CD14-positive monocyte (primary cell): ENCODE data around the gene LENG1. TPM values are rescaled to one million over a fixed set of nuclear protein-coding genes. Genes with fewer than 3 reads are reported as not detected.

Experiments used
- DNase-seq, 3 donors: peaks; one replicate each; pipeline ENCODE4 v3.0.0-alpha.2; 2011 to 2022
- H2AFZ ChIP-seq: 2 replicates; pipeline ENCODE4 v1.6.0; 2012; ENCODE audit warnings: mild to moderate bottlenecking, low read depth, low read length, inconsistent platforms; ENCODE audit not compliant: insufficient read depth, poor library complexity, severe bottlenecking
- H3K27ac ChIP-seq, 2 donors: 1 replicate in 1 of 2; 2 replicates in 1 of 2; pipeline ENCODE4 v1.5.1; 2012 to 2013; ENCODE audit warnings: low read length in 2 of 2, control low read depth in 1 of 2, inconsistent platforms in 1 of 2, low read depth in 1 of 2, mild to moderate bottlenecking in 1 of 2
- H3K27me3 ChIP-seq, 2 donors: one replicate each; pipeline versions ENCODE4 v1.6.0 to v1.6.1; 2011 to 2013; ENCODE audit warnings: low read length in 2 of 2; ENCODE audit not compliant: control insufficient read depth in 2 of 2, insufficient read depth in 2 of 2
- H3K36me3 ChIP-seq, 2 donors: replicated peaks in 1 of 2; 1 replicate in 1 of 2; 2 replicates in 1 of 2; pipeline versions ENCODE4 v1.5.1 to v1.6.1; 2012 to 2013; ENCODE audit warnings: low read length in 2 of 2, control low read depth in 1 of 2, inconsistent platforms in 1 of 2, mild to moderate bottlenecking in 1 of 2; ENCODE audit not compliant: insufficient read depth in 2 of 2, control insufficient read depth in 1 of 2
- H3K4me1 ChIP-seq, 2 donors: 1 replicate in 1 of 2; 2 replicates in 1 of 2; pipeline versions ENCODE4 v1.5.1 to v1.6.1; 2012 to 2013; ENCODE audit warnings: low read length in 2 of 2, control low read depth in 1 of 2, inconsistent platforms in 1 of 2, mild to moderate bottlenecking in 1 of 2, moderate library complexity in 1 of 2; ENCODE audit not compliant: insufficient read depth in 2 of 2, control insufficient read depth in 1 of 2
- H3K4me2 ChIP-seq: replicated peaks from 2 replicates; pipeline ENCODE3; 2012; ENCODE audit warnings: low read length, moderate library complexity, mild to moderate bottlenecking; ENCODE audit not compliant: poor library complexity, severe bottlenecking; ENCODE audit errors: extremely low read depth
- H3K4me3 ChIP-seq, 3 experiments: fragments of 200-600 bp in 1 of 3; sonication (generic) in 1 of 3; replicated peaks in 1 of 3; 1 replicate in 2 of 3; 2 replicates in 1 of 3; pipeline ENCODE4 v1.5.1; 2011 to 2013; ENCODE audit warnings: low read length in 3 of 3, mild to moderate bottlenecking in 3 of 3, control low read depth in 2 of 3, low read depth in 2 of 3, inconsistent platforms in 1 of 3, moderate library complexity in 1 of 3
- H3K79me2 ChIP-seq: 2 replicates; pipeline ENCODE4 v1.6.0; 2012; ENCODE audit warnings: mild to moderate bottlenecking, control low read depth, inconsistent platforms, low read length, moderate library complexity; ENCODE audit not compliant: insufficient read depth
- H3K9ac ChIP-seq: 2 replicates; pipeline ENCODE4 v1.6.0; 2017; ENCODE audit warnings: low read length, mild to moderate bottlenecking; ENCODE audit not compliant: insufficient read depth, poor library complexity, severe bottlenecking
- H3K9me3 ChIP-seq, 2 donors: replicated peaks in 1 of 2; 1 replicate in 1 of 2; 2 replicates in 1 of 2; pipeline versions ENCODE4 v1.5.1 to v1.6.1; 2012 to 2013; ENCODE audit warnings: low read length in 2 of 2, control low read depth in 1 of 2; ENCODE audit not compliant: control insufficient read depth in 1 of 2, insufficient read depth in 1 of 2
- H4K20me1 ChIP-seq: 2 replicates; pipeline ENCODE4 v1.6.0; 2012; ENCODE audit warnings: mild to moderate bottlenecking, low read length, control low read depth, moderate library complexity; ENCODE audit not compliant: insufficient read depth
- H3K27ac Mint-ChIP-seq, 7 donors: one replicate each; pipeline ENCODE4 v1.8.0; 2020; ENCODE audit warnings: mild to moderate bottlenecking in 7 of 7, mixed read lengths in 7 of 7, moderate library complexity in 6 of 7, inconsistent platforms in 2 of 7
- H3K27me3 Mint-ChIP-seq, 3 donors: one replicate each; pipeline ENCODE4 v1.8.0; 2021 to 2022; ENCODE audit warnings: low read depth in 3 of 3, mild to moderate bottlenecking in 3 of 3, mixed read lengths in 3 of 3, moderate library complexity in 3 of 3, inconsistent platforms in 1 of 3
- H3K36me3 Mint-ChIP-seq, 2 donors: one replicate each; pipeline ENCODE4 v1.8.0; 2020; ENCODE audit warnings: mixed read lengths in 2 of 2, inconsistent platforms in 1 of 2, mild to moderate bottlenecking in 1 of 2
- H3K4me1 Mint-ChIP-seq: one replicate; pipeline ENCODE4 v1.8.0; 2020; ENCODE audit warnings: mild to moderate bottlenecking, mixed read lengths
- H3K4me3 Mint-ChIP-seq, 2 donors: one replicate each; pipeline ENCODE4 v1.8.0; 2020; ENCODE audit warnings: mild to moderate bottlenecking in 2 of 2, mixed read lengths in 2 of 2, moderate library complexity in 1 of 2
- H3K9me3 Mint-ChIP-seq, 7 donors: one replicate each; pipeline ENCODE4 v1.8.0; 2020 to 2022; ENCODE audit warnings: mixed read lengths in 7 of 7, mild to moderate bottlenecking in 6 of 7, moderate library complexity in 6 of 7, inconsistent platforms in 2 of 7
- WGBS: methylation state at CpG from one replicate; pipeline ENCODE4 v1.1.5; 2013; ENCODE audit warnings: missing lambda C conversion rate; ENCODE audit not compliant: insufficient coverage; 5-methylcytosine and 5-hydroxymethylcytosine counted together
- intact Hi-C, 2 donors: fragments of 100-400 bp; cut with micrococcal nuclease; formaldehyde crosslinking; loops; one replicate each; pipeline versions ENCODE4 v1.15.0 to v1.15.1; 2023
- polyA plus RNA-seq, 3 donors: library from polyadenylated mRNA; depleted of rRNA in 1 of 3; unstranded in 2 of 3; stranded (reverse) in 1 of 3; fragments of 300-500 nt in 2 of 3; fragments of >200 nt in 1 of 3; fragmentation: Illumina TruSeq in 2 of 3; gene quantifications; 1 replicate in 2 of 3; 2 replicates in 1 of 3; pipeline ENCODE4 v1.2.3, GENCODE V29; 2012 to 2021
- TF ChIP-seq, protein P1 (sequence below): fragments of 200-600 bp; IDR thresholded peaks from one replicate; pipeline ENCODE4 v1.8.0; 2022; ENCODE audit warnings: antibody characterized with exemption, mild to moderate bottlenecking

LENG1 gene
- polyA plus RNA-seq, 3 donors: 3.4 to 5.4 (median 4.2) TPM

DNA sequence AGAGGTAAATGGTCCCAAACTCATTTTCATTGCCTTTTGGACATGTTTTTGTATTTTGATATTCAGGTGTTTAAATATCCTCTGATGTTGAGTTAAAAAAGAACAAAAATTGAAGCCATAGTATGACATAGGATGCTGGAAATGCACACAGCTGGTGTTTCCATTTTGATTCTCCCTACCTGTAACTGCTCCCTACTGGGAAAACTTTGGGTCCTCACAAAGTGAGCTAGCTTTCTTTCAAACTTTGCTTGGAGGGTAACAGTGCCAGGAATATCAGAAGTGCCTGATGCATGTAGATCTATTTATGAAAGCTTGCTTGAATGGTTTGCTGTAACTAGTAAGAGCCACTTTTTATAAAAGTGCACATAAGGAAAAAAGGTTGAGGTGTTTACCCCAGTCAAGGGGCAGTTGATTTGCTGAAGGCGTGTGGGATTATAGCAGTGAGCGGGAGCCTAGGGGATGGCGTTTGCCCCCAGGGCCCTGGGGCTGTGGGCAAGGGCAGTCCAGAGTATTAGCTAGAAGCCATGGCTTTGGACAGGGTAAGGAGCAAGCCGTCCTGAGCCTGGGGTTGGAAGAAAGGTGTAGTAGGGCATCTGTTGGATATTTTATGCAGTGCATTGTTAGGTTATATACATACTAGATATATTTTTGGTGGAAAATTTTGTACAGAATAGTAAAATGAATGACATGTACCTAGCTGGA is 45.4 kb upstream of the LENG1 start:
- Mint-ChIP-seq H3K36me3 (peaks cover 75 to 78% of the 10 kb centered on the region in 2 donors), H3K4me1 (peaks cover 76% of the 10 kb centered on the region), H3K27me3 (peaks cover 0 to 5% (median 0%) of the 10 kb centered on the region in 3 donors), H3K27ac (peak overlapping the region; percentile 91 to 100 (median 100)), H3K9me3 (peaks cover 0 to 4% (median 0%) of the 10 kb centered on the region in 7 donors), H3K4me3 (peak overlapping the region; percentile 100)
- intact Hi-C loops: loop anchor here (5.0 kb wide), 2 partner anchors 38 to 167 kb away; no protein-coding TSS in a partner anchor
- WGBS: 80% methylated on average over 4 of the region's 4 CpGs
- Histone ChIP-seq H3K9ac (peak overlapping the region; percentile 31), H2AFZ (no peak overlapping the region), H3K79me2 (peaks cover 86% of the 10 kb centered on the region), H3K4me3 (peak overlapping the region; percentile 2 to 99 (median 26)), H4K20me1 (peaks cover 58% of the 10 kb centered on the region), H3K4me1 (peaks cover 86 to 88% of the 10 kb centered on the region in 2 donors), H3K27ac (peak overlapping the region; percentile 97 to 100), H3K27me3 (no peaks in the 10 kb centered on the region), H3K36me3 (peaks cover 64 to 65% of the 10 kb centered on the region in 2 donors), H3K4me2 (peak overlapping the region; percentile 99), H3K9me3 (no peaks in the 10 kb centered on the region)
- TF ChIP-seq, protein P1, sequence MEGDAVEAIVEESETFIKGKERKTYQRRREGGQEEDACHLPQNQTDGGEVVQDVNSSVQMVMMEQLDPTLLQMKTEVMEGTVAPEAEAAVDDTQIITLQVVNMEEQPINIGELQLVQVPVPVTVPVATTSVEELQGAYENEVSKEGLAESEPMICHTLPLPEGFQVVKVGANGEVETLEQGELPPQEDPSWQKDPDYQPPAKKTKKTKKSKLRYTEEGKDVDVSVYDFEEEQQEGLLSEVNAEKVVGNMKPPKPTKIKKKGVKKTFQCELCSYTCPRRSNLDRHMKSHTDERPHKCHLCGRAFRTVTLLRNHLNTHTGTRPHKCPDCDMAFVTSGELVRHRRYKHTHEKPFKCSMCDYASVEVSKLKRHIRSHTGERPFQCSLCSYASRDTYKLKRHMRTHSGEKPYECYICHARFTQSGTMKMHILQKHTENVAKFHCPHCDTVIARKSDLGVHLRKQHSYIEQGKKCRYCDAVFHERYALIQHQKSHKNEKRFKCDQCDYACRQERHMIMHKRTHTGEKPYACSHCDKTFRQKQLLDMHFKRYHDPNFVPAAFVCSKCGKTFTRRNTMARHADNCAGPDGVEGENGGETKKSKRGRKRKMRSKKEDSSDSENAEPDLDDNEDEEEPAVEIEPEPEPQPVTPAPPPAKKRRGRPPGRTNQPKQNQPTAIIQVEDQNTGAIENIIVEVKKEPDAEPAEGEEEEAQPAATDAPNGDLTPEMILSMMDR: no peak
- DNase-seq: no peak

DNA sequence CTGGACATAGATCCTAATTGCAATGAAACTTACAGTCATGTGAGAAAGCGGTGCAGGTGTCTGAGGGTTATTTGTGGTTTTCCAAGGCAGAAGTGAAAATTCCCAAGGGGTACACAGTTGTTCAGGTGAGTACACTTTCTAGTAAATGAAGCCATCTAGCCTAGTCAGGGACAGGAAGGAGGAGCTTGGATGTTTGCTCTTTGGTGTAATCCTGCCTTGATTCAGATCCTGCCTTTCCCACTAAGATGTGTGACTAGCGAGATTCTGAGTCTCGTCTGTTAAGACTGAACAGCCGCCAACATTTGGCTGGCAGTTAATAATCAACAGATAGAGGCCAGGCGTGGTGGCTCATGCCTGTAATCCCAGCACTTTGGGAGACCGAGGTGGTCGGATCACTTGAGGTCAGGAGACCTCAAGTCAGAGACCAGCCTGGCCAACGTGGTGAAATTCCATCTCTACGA is 43.7 kb upstream of the LENG1 start:
- peak overlapping the region; percentile 85 for H3K9ac ChIP-seq
- peaks cover 58% of the 10 kb centered on the region for H4K20me1 ChIP-seq
- H3K27ac Mint-ChIP-seq: peak overlapping the region; percentile 91 to 100 (median 100)
- 82% methylated on average over 8 of the region's 9 CpGs for WGBS
- no peaks in the 10 kb centered on the region for H3K27me3 ChIP-seq
- H3K27me3 Mint-ChIP-seq: no peaks in the 10 kb centered on the region
- H3K79me2 ChIP-seq: peaks cover 73% of the 10 kb centered on the region
- H3K4me2 ChIP-seq: peak overlapping the region; percentile 99
- peak overlapping the region; percentile 100 for H3K4me3 Mint-ChIP-seq
- peaks cover 76 to 78% of the 10 kb centered on the region in 2 donors for H3K36me3 Mint-ChIP-seq
- TF ChIP-seq, protein P1: no peak
- no peaks in the 10 kb centered on the region for H3K9me3 ChIP-seq
- no peak overlapping the region for H2AFZ ChIP-seq
- no peak for DNase-seq
- intact Hi-C loops: loop anchor here in 1 of 2 donors (5.0 kb wide), 1 partner anchor 36 kb away; no protein-coding TSS in a partner anchor
- H3K4me1 Mint-ChIP-seq: peaks cover 64% of the 10 kb centered on the region
- H3K27ac ChIP-seq: peak overlapping the region; percentile 57 to 97
- H3K36me3 ChIP-seq: peaks cover 64 to 65% of the 10 kb centered on the region in 2 donors
- H3K4me3 ChIP-seq: peak overlapping the region; percentile 83 to 99 (median 91)
- peaks cover 0 to 4% (median 0%) of the 10 kb centered on the region in 7 donors for H3K9me3 Mint-ChIP-seq
- peaks cover 72 to 74% of the 10 kb centered on the region in 2 donors for H3K4me1 ChIP-seq
